Neural cell (in vitro differentiated cells): ENCODE measurements around the gene SPRN. TPM values are rescaled to one million over a fixed set of nuclear protein-coding genes. Genes with fewer than 3 reads are reported as not detected.

Experiments used
- H2AFZ ChIP-seq: fragments of 200-600, 300-800 bp; sonication (generic), shearing (Covaris generic); 2 replicates; pipeline ENCODE4 v1.6.0; 2014; ENCODE audit warnings: low read depth, mild to moderate bottlenecking, antibody characterized with exemption, low read length, moderate library complexity
- H3F3A ChIP-seq: fragments of 200-600 bp; shearing (Covaris generic); 2 replicates; pipeline ENCODE4 v1.6.1; 2016; ENCODE audit warnings: mild to moderate bottlenecking, moderate library complexity, mixed read lengths, antibody characterized with exemption, low read length; ENCODE audit not compliant: insufficient read depth, poor library complexity, severe bottlenecking
- H3K27ac ChIP-seq: fragments of 200-600, 300-800 bp; sonication (generic), shearing (Covaris generic); 2 replicates; pipeline ENCODE4 v1.5.1; 2014; ENCODE audit warnings: mild to moderate bottlenecking, low read length, moderate library complexity
- H3K27me3 ChIP-seq: fragments of 300-800, 200-600 bp; sonication (generic), shearing (Covaris generic); 2 replicates; pipeline ENCODE4 v1.6.0; 2014; ENCODE audit warnings: mild to moderate bottlenecking, low read depth, low read length, moderate library complexity; ENCODE audit not compliant: insufficient read depth
- H3K36me3 ChIP-seq: fragments of 300-800, 200-600 bp; sonication (generic), shearing (Covaris generic); 2 replicates; pipeline ENCODE4 v1.5.1; 2014; ENCODE audit warnings: mild to moderate bottlenecking, antibody characterized with exemption, low read length, moderate library complexity; ENCODE audit not compliant: insufficient read depth
- H3K4me2 ChIP-seq: fragments of 300-800, 200-600 bp; sonication (generic), shearing (Covaris generic); 2 replicates; pipeline ENCODE4 v1.6.0; 2014; ENCODE audit warnings: mild to moderate bottlenecking, low read length
- H3K4me3 ChIP-seq: fragments of 300-800, 200-600 bp; sonication (generic), shearing (Covaris generic); 2 replicates; pipeline ENCODE4 v1.5.1; 2014; ENCODE audit warnings: mild to moderate bottlenecking, low read length, moderate library complexity
- H3K79me2 ChIP-seq: fragments of 200-600 bp; shearing (Covaris generic); replicated peaks from 2 replicates; pipeline ENCODE4 v1.6.0; 2014; ENCODE audit warnings: mild to moderate bottlenecking, low read length, moderate library complexity; ENCODE audit not compliant: insufficient read depth
- H3K9ac ChIP-seq: fragments of 300-800, 200-600 bp; sonication (generic), shearing (Covaris generic); 2 replicates; pipeline ENCODE4 v1.6.1; 2016; ENCODE audit warnings: mild to moderate bottlenecking, low read length, mixed read lengths
- H3K9me2 ChIP-seq: fragments of 200-600 bp; shearing (Covaris generic); 2 replicates; pipeline ENCODE4 v1.6.1; 2016; ENCODE audit warnings: mild to moderate bottlenecking, low read length, mixed read lengths; ENCODE audit not compliant: insufficient read depth
- H3K9me3 ChIP-seq: fragments of 200-600, 300-800 bp; sonication (generic), shearing (Covaris generic); 2 replicates; pipeline ENCODE4 v1.6.1; 2016; ENCODE audit warnings: mild to moderate bottlenecking, mixed run types, low read length, moderate library complexity, mixed read lengths
- H4K20me1 ChIP-seq: fragments of 200-600 bp; shearing (Covaris generic); 2 replicates; pipeline ENCODE4 v1.6.1; 2016; ENCODE audit warnings: mild to moderate bottlenecking, mixed run types; ENCODE audit not compliant: insufficient read depth
- CTCF ChIP-seq: fragments of 450-650 bp; IDR thresholded peaks from 2 replicates; pipeline ENCODE4 v1.5.1; 2014; ENCODE audit warnings: antibody characterized with exemption, mild to moderate bottlenecking, moderate library complexity; ENCODE audit not compliant: poor library complexity, severe bottlenecking
- EP300 ChIP-seq: fragments of 450-650 bp; conservative IDR thresholded peaks from 2 replicates; pipeline ENCODE4 v1.6.1; 2014; ENCODE audit warnings: antibody characterized with exemption, mild to moderate bottlenecking, moderate library complexity; ENCODE audit not compliant: poor library complexity, severe bottlenecking
- EZH2 ChIP-seq: fragments of 200-600, 300-800 bp; shearing (Covaris generic), sonication (generic); IDR thresholded peaks from 2 replicates; pipeline ENCODE4 v1.6.1; 2014; ENCODE audit warnings: antibody characterized with exemption, low read length, borderline replicate concordance, mild to moderate bottlenecking; ENCODE audit not compliant: insufficient read depth, poor library complexity, severe bottlenecking
- MXI1 ChIP-seq: fragments of 450-650 bp; conservative IDR thresholded peaks from 2 replicates; pipeline ENCODE4 v1.6.1; 2014; ENCODE audit warnings: antibody characterized with exemption, mild to moderate bottlenecking; ENCODE audit not compliant: poor library complexity, severe bottlenecking
- POLR2AphosphoS5 ChIP-seq: IDR thresholded peaks from 2 replicates; pipeline ENCODE4 v1.6.1; 2012
- RAD21 ChIP-seq: fragments of 450-650 bp; conservative IDR thresholded peaks from 2 replicates; pipeline ENCODE4 v1.6.1; 2014; ENCODE audit warnings: antibody characterized with exemption, mild to moderate bottlenecking, moderate library complexity
- REST ChIP-seq: IDR thresholded peaks from 2 replicates; pipeline ENCODE4 v1.6.1; 2012; ENCODE audit warnings: borderline replicate concordance
- SMC3 ChIP-seq: fragments of 450-650 bp; conservative IDR thresholded peaks from 2 replicates; pipeline ENCODE4 v1.6.1; 2014; ENCODE audit warnings: antibody characterized with exemption, mild to moderate bottlenecking, moderate library complexity; ENCODE audit not compliant: poor library complexity
- TAF1 ChIP-seq: IDR thresholded peaks from 2 replicates; pipeline ENCODE4 v1.6.1; 2012; ENCODE audit warnings: low read depth
- polyA plus RNA-seq: library from polyadenylated mRNA; depleted of rRNA; stranded (reverse); fragments of >200 nt; gene quantifications from 2 replicates; pipeline ENCODE4 v1.2.3, GENCODE V29; 2014

Gene SPRN
- polyA plus RNA-seq, 1 donor from 2014 or later = 1.1 TPM

GRCh38 chr10:133457100-133457841 is 32.8 kb upstream of the SPRN start:
- Histone ChIP-seq H3F3A (no peaks in the 10 kb centered on the region), H3K4me3 (no peak overlapping the region), H3K27me3 (no peaks in the 10 kb centered on the region), H3K27ac (no peak overlapping the region), H2AFZ (no peak overlapping the region), H3K36me3 (no peaks in the 10 kb centered on the region), H3K9me2 (no peaks in the 10 kb centered on the region), H3K9me3 (peaks cover 6% of the 10 kb centered on the region), H3K79me2 (no peaks in the 10 kb centered on the region), H4K20me1 (no peaks in the 10 kb centered on the region), H3K4me2 (no peak overlapping the region), H3K9ac (no peak overlapping the region)
- TF ChIP-seq SMC3 (no peak), REST (no peak), POLR2AphosphoS5 (no peak), RAD21 (no peak)

GRCh38 chr10:133456041-133456951 is 31.9 kb upstream of the SPRN start:
- H3K9me3 ChIP-seq = peaks cover 6% of the 10 kb centered on the region
- TF ChIP-seq EZH2 = no peak
- no peak for TF ChIP-seq RAD21
- H3K4me3 ChIP-seq = no peak overlapping the region
- H3K27ac ChIP-seq = no peak overlapping the region
- no peak overlapping the region for H3K4me2 ChIP-seq
- no peaks in the 10 kb centered on the region for H3K79me2 ChIP-seq
- H4K20me1 ChIP-seq = no peaks in the 10 kb centered on the region
- H3K27me3 ChIP-seq = no peaks in the 10 kb centered on the region
- H3K36me3 ChIP-seq = no peaks in the 10 kb centered on the region
- H3K9me2 ChIP-seq = no peaks in the 10 kb centered on the region
- no peak overlapping the region for H3K9ac ChIP-seq
- H3F3A ChIP-seq = no peaks in the 10 kb centered on the region
- no peak overlapping the region for H2AFZ ChIP-seq

GRCh38 chr10:133455611-133456031 is 31.2 kb upstream of the SPRN start:
- no peak overlapping the region for H3K9ac ChIP-seq
- no peaks in the 10 kb centered on the region for H3K36me3 ChIP-seq
- H3K9me3 ChIP-seq = peaks cover 6% of the 10 kb centered on the region
- TF ChIP-seq RAD21 = no peak
- TF ChIP-seq EP300 = no peak
- no peak for TF ChIP-seq CTCF
- no peak for TF ChIP-seq EZH2
- no peak for TF ChIP-seq REST
- no peak for TF ChIP-seq TAF1
- TF ChIP-seq SMC3 = no peak
- no peak for TF ChIP-seq MXI1
- no peak for TF ChIP-seq POLR2AphosphoS5
- H3K27ac ChIP-seq = no peak overlapping the region
- H2AFZ ChIP-seq = no peak overlapping the region
- H3F3A ChIP-seq = no peaks in the 10 kb centered on the region
- H4K20me1 ChIP-seq = no peaks in the 10 kb centered on the region
- no peak overlapping the region for H3K4me3 ChIP-seq
- H3K27me3 ChIP-seq = no peaks in the 10 kb centered on the region
- no peaks in the 10 kb centered on the region for H3K79me2 ChIP-seq
- H3K9me2 ChIP-seq = no peaks in the 10 kb centered on the region
- no peak overlapping the region for H3K4me2 ChIP-seq
